ENCODE data around the gene TCOF1. TPM values are rescaled to one million over a fixed set of nuclear protein-coding genes. Genes with fewer than 3 reads are reported as not detected.

The TCOF1 gene
- polyA plus RNA-seq, 1 donor = 23.9 TPM

- WGBS (ENCODE audit: insufficient coverage, low lambda C conversion rate) = no CpG with 5 or more reads among the region's 6 CpGs
- no peaks in the 10 kb centered on the region for H3K27me3 ChIP-seq (ENCODE audit: control insufficient read depth, insufficient read depth, low read length)
- H3K9me3 ChIP-seq (ENCODE audit: control insufficient read depth, low read depth, low read length) = no peaks in the 10 kb centered on the region
- H3K4me3 ChIP-seq (ENCODE audit: low read length) = no peak overlapping the region
- H3K4me1 ChIP-seq (ENCODE audit: control insufficient read depth, insufficient read depth, low read length) = peaks cover 10% of the 10 kb centered on the region
- no peak for DNase-seq
- H3K27ac ChIP-seq (ENCODE audit: low read length) = no peak overlapping the region
- no peaks in the 10 kb centered on the region for H3K36me3 ChIP-seq (ENCODE audit: control insufficient read depth, insufficient read depth, low read length)
Measured at GRCh38 chr5:150349681-150350275, 7.7 kb upstream of the TCOF1 start.

DNA sequence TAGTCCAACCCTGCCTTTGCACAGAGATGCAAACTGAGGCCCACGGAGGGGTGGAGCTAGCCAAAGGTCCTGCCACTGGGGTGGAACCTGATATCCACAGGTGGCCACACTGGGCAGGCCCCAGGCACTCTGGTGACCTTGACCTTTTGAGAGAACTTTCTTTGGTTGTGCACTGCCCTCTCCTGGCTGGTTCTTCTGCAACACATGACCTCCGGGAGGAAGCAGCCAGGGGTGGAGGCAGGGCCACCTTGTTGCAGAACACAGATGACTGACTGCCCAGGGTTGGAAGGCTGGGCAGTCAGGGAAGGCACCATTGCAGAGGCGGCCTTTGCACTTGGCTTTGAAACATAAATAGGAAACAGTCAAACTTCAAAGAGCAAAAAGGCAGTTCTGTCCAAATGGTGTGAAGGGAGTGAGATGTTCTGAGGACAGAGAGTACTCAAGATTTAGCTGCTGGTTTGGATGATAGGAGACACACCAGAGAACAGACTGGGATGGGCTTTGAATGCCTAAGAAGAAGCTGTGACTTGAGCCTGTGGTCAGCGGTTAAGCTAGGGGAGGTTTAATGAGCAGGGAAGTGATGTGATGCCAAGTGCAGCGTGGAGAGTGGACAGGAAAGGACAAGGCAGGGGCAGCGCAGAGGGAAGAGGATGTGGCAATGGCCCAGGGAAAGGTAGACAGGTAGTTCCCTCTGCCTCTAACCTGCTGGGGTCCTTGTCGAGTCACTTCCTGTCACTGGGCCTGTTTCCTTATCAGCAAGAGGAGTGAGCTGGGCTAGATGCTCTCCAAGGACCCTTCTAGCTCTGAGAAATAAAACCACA, 6.8 kb upstream of the TCOF1 start:
- no peak overlapping the region for H3K4me3 ChIP-seq (ENCODE audit: low read length)
- H3K36me3 ChIP-seq (ENCODE audit: control insufficient read depth, insufficient read depth, low read length) = no peaks in the 10 kb centered on the region
- no peaks in the 10 kb centered on the region for H3K27me3 ChIP-seq (ENCODE audit: control insufficient read depth, insufficient read depth, low read length)
- H3K27ac ChIP-seq (ENCODE audit: low read length) = peak overlapping the region; percentile 11
- H3K9me3 ChIP-seq (ENCODE audit: control insufficient read depth, low read depth, low read length) = no peaks in the 10 kb centered on the region
- peaks cover 15% of the 10 kb centered on the region for H3K4me1 ChIP-seq (ENCODE audit: control insufficient read depth, insufficient read depth, low read length)
- peak; percentile 58 to 70 for DNase-seq
- WGBS (ENCODE audit: insufficient coverage, low lambda C conversion rate) = 52% methylated on average over 3 of the region's 7 CpGs

DNA sequence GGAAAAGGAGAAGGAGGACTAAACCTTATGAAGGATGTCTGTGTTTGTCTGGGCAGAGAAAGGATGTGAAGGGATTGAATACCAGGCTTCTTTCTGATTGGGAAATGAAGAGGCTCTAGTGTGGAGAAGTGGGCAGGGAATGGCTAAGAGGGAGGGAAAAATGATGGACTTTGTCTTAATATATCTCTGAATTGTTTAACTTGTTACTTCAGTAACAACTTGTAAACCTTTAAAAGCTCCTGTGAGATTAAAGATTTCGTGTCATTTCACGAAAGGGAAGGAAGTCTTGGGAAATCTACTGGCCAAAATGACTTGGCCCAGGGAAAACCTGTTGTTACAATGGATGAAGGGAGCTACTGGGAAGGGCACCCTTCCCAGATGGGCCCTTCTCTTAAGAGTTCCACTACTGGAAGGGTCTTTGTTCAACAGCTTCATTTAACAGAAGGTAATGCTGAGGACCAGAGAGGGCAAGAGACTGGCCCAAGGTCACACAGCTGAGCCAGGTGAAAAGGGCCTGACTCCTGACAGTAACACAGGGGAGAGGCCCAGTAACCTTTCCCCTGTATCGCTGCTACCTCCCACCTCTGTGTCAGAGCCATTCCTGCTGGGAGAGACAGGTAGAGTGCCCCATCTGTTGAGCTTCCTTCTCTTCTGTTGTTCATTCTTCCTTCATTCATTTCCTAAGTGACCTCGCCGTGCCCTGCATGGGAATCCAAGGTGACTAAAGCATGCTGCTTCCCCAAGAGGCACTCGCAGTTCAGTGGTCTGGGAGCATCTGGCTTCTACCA, 5.1 kb upstream of the TCOF1 start:
- no peaks in the 10 kb centered on the region for H3K27me3 ChIP-seq (ENCODE audit: control insufficient read depth, insufficient read depth, low read length)
- 80% methylated on average over 1 of the region's 6 CpGs for WGBS (ENCODE audit: insufficient coverage, low lambda C conversion rate)
- no peak overlapping the region for H3K4me3 ChIP-seq (ENCODE audit: low read length)
- H3K9me3 ChIP-seq (ENCODE audit: control insufficient read depth, low read depth, low read length) = no peaks in the 10 kb centered on the region
- H3K27ac ChIP-seq (ENCODE audit: low read length) = peak overlapping the region; percentile 1
- H3K36me3 ChIP-seq (ENCODE audit: control insufficient read depth, insufficient read depth, low read length) = no peaks in the 10 kb centered on the region
- peak in 1 of 2 donors; percentile 54 for DNase-seq
- H3K4me1 ChIP-seq (ENCODE audit: control insufficient read depth, insufficient read depth, low read length) = peaks cover 31% of the 10 kb centered on the region

- Histone ChIP-seq H3K27ac (ENCODE audit: low read length) (no peak overlapping the region), H3K4me1 (ENCODE audit: control insufficient read depth, insufficient read depth, low read length) (peaks cover 31% of the 10 kb centered on the region), H3K4me3 (ENCODE audit: low read length) (no peak overlapping the region), H3K9me3 (ENCODE audit: control insufficient read depth, low read depth, low read length) (no peaks in the 10 kb centered on the region), H3K36me3 (ENCODE audit: control insufficient read depth, insufficient read depth, low read length) (no peaks in the 10 kb centered on the region), H3K27me3 (ENCODE audit: control insufficient read depth, insufficient read depth, low read length) (no peaks in the 10 kb centered on the region)
- no peak for DNase-seq
- 75% methylated on average over 2 of the region's 3 CpGs for WGBS (ENCODE audit: insufficient coverage, low lambda C conversion rate)
Measured at GRCh38 chr5:150353032-150353675, 4.3 kb upstream of the TCOF1 start.

DNA sequence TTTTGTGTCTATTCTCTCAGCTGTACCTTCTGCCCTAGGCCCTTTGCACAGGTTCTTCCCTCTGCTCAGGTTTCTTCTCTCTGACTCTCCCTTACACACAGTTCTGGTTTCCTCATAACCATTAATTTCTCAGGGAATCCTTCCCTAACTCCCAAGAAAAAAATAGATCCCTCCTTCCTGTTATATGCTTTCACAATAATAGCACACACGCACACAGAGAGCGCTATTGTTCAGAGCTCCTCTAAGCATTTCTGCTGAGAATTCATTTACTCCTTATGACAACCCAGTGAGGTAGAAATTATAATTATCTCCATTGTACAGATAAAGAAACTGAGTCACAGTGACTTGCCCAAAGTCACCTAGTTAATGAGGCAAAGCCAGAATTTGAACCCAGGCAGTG, 1.7 kb upstream of the TCOF1 start:
- H3K36me3 ChIP-seq (ENCODE audit: control insufficient read depth, insufficient read depth, low read length) = peaks cover 6% of the 10 kb centered on the region
- H3K4me3 ChIP-seq (ENCODE audit: low read length) = no peak overlapping the region
- peak overlapping the region; percentile 4 for H3K27ac ChIP-seq (ENCODE audit: low read length)
- peaks cover 31% of the 10 kb centered on the region for H3K4me1 ChIP-seq (ENCODE audit: control insufficient read depth, insufficient read depth, low read length)
- DNase-seq = no peak
- H3K9me3 ChIP-seq (ENCODE audit: control insufficient read depth, low read depth, low read length) = no peaks in the 10 kb centered on the region
- no CpG with 5 or more reads among the region's 2 CpGs for WGBS (ENCODE audit: insufficient coverage, low lambda C conversion rate)
- H3K27me3 ChIP-seq (ENCODE audit: control insufficient read depth, insufficient read depth, low read length) = no peaks in the 10 kb centered on the region

- Histone ChIP-seq H3K27me3 (ENCODE audit: control insufficient read depth, insufficient read depth, low read length) (no peaks in the 10 kb centered on the region), H3K36me3 (ENCODE audit: control insufficient read depth, insufficient read depth, low read length) (peaks cover 15% of the 10 kb centered on the region), H3K27ac (ENCODE audit: low read length) (peak overlapping the region; percentile 74), H3K4me1 (ENCODE audit: control insufficient read depth, insufficient read depth, low read length) (peaks cover 31% of the 10 kb centered on the region), H3K9me3 (ENCODE audit: control insufficient read depth, low read depth, low read length) (no peaks in the 10 kb centered on the region), H3K4me3 (ENCODE audit: low read length) (peak overlapping the region; percentile 63)
- peak in 1 of 2 donors; percentile 69 for DNase-seq
- no CpG with 5 or more reads among the region's 10 CpGs for WGBS (ENCODE audit: insufficient coverage, low lambda C conversion rate)
Measured at GRCh38 chr5:150356575-150357294, 762 bp upstream of the TCOF1 start.

GRCh38 chr5:150358261-150359095, 981 bp downstream of the TCOF1 start:
- WGBS (ENCODE audit: insufficient coverage, low lambda C conversion rate) = no CpG with 5 or more reads among the region's 23 CpGs
- peaks cover 29% of the 10 kb centered on the region for H3K36me3 ChIP-seq (ENCODE audit: control insufficient read depth, insufficient read depth, low read length)

DNA sequence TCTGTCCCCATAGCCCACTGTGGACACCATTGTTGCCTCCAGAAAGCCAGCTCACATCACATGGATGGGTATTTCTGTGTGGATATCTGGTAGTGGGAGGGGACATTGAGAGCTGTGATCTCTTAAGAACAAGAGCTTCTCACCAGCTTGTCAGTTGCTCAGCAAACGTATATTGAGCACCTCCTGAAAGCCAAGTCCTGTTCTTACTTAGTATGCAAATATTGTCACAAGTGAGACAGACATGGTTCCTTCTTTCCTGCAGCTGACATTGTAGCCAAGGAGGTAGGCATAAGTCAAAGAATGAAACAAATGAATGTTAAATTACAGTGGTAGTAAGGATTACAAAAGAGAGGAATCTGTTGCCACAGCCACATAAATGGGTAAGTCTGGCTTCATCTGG, 3.8 kb downstream of the TCOF1 start:
- H3K36me3 ChIP-seq (ENCODE audit: control insufficient read depth, insufficient read depth, low read length) = peaks cover 56% of the 10 kb centered on the region
- DNase-seq = no peak
- H3K9me3 ChIP-seq (ENCODE audit: control insufficient read depth, low read depth, low read length) = no peaks in the 10 kb centered on the region
- H3K27me3 ChIP-seq (ENCODE audit: control insufficient read depth, insufficient read depth, low read length) = no peaks in the 10 kb centered on the region
- WGBS (ENCODE audit: insufficient coverage, low lambda C conversion rate) = no CpG with 5 or more reads among the region's 1 CpG
- H3K4me3 ChIP-seq (ENCODE audit: low read length) = no peak overlapping the region
- no peak overlapping the region for H3K27ac ChIP-seq (ENCODE audit: low read length)
- H3K4me1 ChIP-seq (ENCODE audit: control insufficient read depth, insufficient read depth, low read length) = peaks cover 21% of the 10 kb centered on the region

More at GRCh38 chr5:150358261-150359095, 981 bp downstream of the TCOF1 start:
- Histone ChIP-seq H3K4me1 (ENCODE audit: control insufficient read depth, insufficient read depth, low read length) (peaks cover 27% of the 10 kb centered on the region), H3K27me3 (ENCODE audit: control insufficient read depth, insufficient read depth, low read length) (no peaks in the 10 kb centered on the region), H3K27ac (ENCODE audit: low read length) (peak overlapping the region; percentile 72), H3K4me3 (ENCODE audit: low read length) (peak overlapping the region; percentile 63), H3K9me3 (ENCODE audit: control insufficient read depth, low read depth, low read length) (no peaks in the 10 kb centered on the region)
- peak; percentile 61 to 63 for DNase-seq

- Histone ChIP-seq H3K36me3 (ENCODE audit: control insufficient read depth, insufficient read depth, low read length) (peaks cover 68% of the 10 kb centered on the region), H3K27ac (ENCODE audit: low read length) (peak overlapping the region; percentile 37), H3K4me1 (ENCODE audit: control insufficient read depth, insufficient read depth, low read length) (peaks cover 11% of the 10 kb centered on the region), H3K27me3 (ENCODE audit: control insufficient read depth, insufficient read depth, low read length) (no peaks in the 10 kb centered on the region), H3K9me3 (ENCODE audit: control insufficient read depth, low read depth, low read length) (no peaks in the 10 kb centered on the region), H3K4me3 (ENCODE audit: low read length) (no peak overlapping the region)
- WGBS (ENCODE audit: insufficient coverage, low lambda C conversion rate) = no CpG with 5 or more reads among the region's 2 CpGs
- peak; percentile 61 to 74 for DNase-seq
Measured at GRCh38 chr5:150363185-150363584, 5.7 kb downstream of the TCOF1 start.
